Measurements from ENCODE around the gene IL12B.
"Not testable (repeated sequence)": the region's sequence is repeated elsewhere in the genome, so short reads cannot be mapped to it uniquely, and the experiment has no call there.

Gene IL12B

GRCh38 chr5:159330131-159330800 lies at the start of gene IL12B:
IL12B (minus strand) TSS chr5:159330487; CDS start chr5:159326782, 3,705 bp downstream.
- peak; percentile 6 to 31 for DNase-seq

GRCh38 chr5:159377653-159378052 lies 47.4 kb upstream of the IL12B start:
- no peak for DNase-seq

- DNase-seq, result not testable (repeated sequence)
These were observed 37.6 kb upstream of the IL12B start for GRCh38 chr5:159367866-159368265.

GRCh38 chr5:159366776-159367175 lies 36.5 kb upstream of the IL12B start:
- DNase-seq, result not testable (repeated sequence)

GRCh38 chr5:159362220-159362619 lies 31.9 kb upstream of the IL12B start:
- DNase-seq, result no peak

- DNase-seq, result not testable (repeated sequence)
These were observed 29.6 kb upstream of the IL12B start for GRCh38 chr5:159359871-159360270.

GRCh38 chr5:159359408-159359807 lies 29.1 kb upstream of the IL12B start:
- no peak for DNase-seq

GRCh38 chr5:159353661-159354252 lies 23.5 kb upstream of the IL12B start:
- no peak for DNase-seq

- DNase-seq, result not testable (repeated sequence)
These were observed 20.4 kb upstream of the IL12B start for GRCh38 chr5:159350644-159351043.

GRCh38 chr5:159350216-159350615 lies 19.9 kb upstream of the IL12B start:
- DNase-seq, result not testable (repeated sequence)

GRCh38 chr5:159345861-159346260 lies 15.6 kb upstream of the IL12B start:
- DNase-seq, result no peak

- DNase-seq, result no peak
These were observed 15.0 kb upstream of the IL12B start for GRCh38 chr5:159345336-159345735.

GRCh38 chr5:159343295-159344094 lies 13.2 kb upstream of the IL12B start:
- DNase-seq, result no peak

GRCh38 chr5:159342840-159343239 lies 12.6 kb upstream of the IL12B start:
- no peak for DNase-seq

- peak; percentile 19 to 50 for DNase-seq
These were observed 11.6 kb upstream of the IL12B start for GRCh38 chr5:159341906-159342310.

- DNase-seq, result no peak
These were observed 10.9 kb upstream of the IL12B start for GRCh38 chr5:159341145-159341544.

- no peak for DNase-seq
These were observed 10.2 kb upstream of the IL12B start for GRCh38 chr5:159340511-159340910.

- DNase-seq, result no peak
These were observed 9.2 kb upstream of the IL12B start for GRCh38 chr5:159339460-159339859.

- no peak for DNase-seq
These were observed 7.8 kb upstream of the IL12B start for GRCh38 chr5:159338118-159338517.

GRCh38 chr5:159337016-159337955 lies 7.0 kb upstream of the IL12B start:
- DNase-seq, result no peak

- no peak for DNase-seq
These were observed 6.3 kb upstream of the IL12B start for GRCh38 chr5:159336586-159336985.

GRCh38 chr5:159333545-159333925 lies 3.2 kb upstream of the IL12B start:
- no peak for DNase-seq

Measured in SHP77 (cell line).